KOPT-K1 (cell line): ENCODE results near the gene FLNC.

ENCODE experiments used
- H3K27ac ChIP-seq: fragments of 200-600 bp; sonication (generic); 2 replicates; pipeline ENCODE4 v1.5.1; 2016; ENCODE audit warnings: antibody characterized with exemption, mild to moderate bottlenecking, low read depth, low read length; ENCODE audit not compliant: poor library complexity, severe bottlenecking
- H3K36me3 ChIP-seq: fragments of 200-600 bp; sonication (generic); 2 replicates; pipeline ENCODE4 v1.5.1; 2017; ENCODE audit warnings: antibody characterized with exemption, mild to moderate bottlenecking, low read length, moderate library complexity; ENCODE audit not compliant: insufficient read depth
- H3K9me3 ChIP-seq: fragments of 200-600 bp; sonication (generic); 2 replicates; pipeline ENCODE4 v1.5.1; 2017; ENCODE audit warnings: antibody characterized with exemption, low read length, mild to moderate bottlenecking; ENCODE audit not compliant: insufficient read depth, poor library complexity, severe bottlenecking

The FLNC gene

GRCh38 chr7:128830231-128831177, at the start of gene FLNC:
FLNC (plus strand) TSS chr7:128830406; CDS start chr7:128830638, 232 bp downstream.
- Histone ChIP-seq H3K36me3 (no peaks in the 10 kb centered on the region), H3K27ac (peak within 1 kb of the TSS; percentile 49), H3K9me3 (no peaks in the 10 kb centered on the region)

- H3K9me3 ChIP-seq = peaks cover 15% of the 10 kb centered on the region
- no peak overlapping the region for H3K27ac ChIP-seq
- H3K36me3 ChIP-seq = no peaks in the 10 kb centered on the region
Observed at GRCh38 chr7:128781126-128781525, 49.1 kb upstream of the FLNC start.

- H3K36me3 ChIP-seq = no peaks in the 10 kb centered on the region
- H3K9me3 ChIP-seq = peaks cover 15% of the 10 kb centered on the region
- no peak overlapping the region for H3K27ac ChIP-seq
Observed at GRCh38 chr7:128781851-128782250, 48.4 kb upstream of the FLNC start.

GRCh38 chr7:128783143-128783861, 46.9 kb upstream of the FLNC start:
- Histone ChIP-seq H3K36me3 (no peaks in the 10 kb centered on the region), H3K9me3 (peaks cover 1% of the 10 kb centered on the region), H3K27ac (no peak overlapping the region)

- no peak overlapping the region for H3K27ac ChIP-seq
- no peaks in the 10 kb centered on the region for H3K36me3 ChIP-seq
- H3K9me3 ChIP-seq = no peaks in the 10 kb centered on the region
Observed at GRCh38 chr7:128785738-128786137, 44.5 kb upstream of the FLNC start.

GRCh38 chr7:128788446-128789412, 41.5 kb upstream of the FLNC start:
- Histone ChIP-seq H3K27ac (no peak overlapping the region), H3K36me3 (no peaks in the 10 kb centered on the region), H3K9me3 (no peaks in the 10 kb centered on the region)

- peak overlapping the region; percentile 51 for H3K27ac ChIP-seq
- H3K36me3 ChIP-seq = peaks cover 11% of the 10 kb centered on the region; the same call in 1 of the 2 replicates
- no peaks in the 10 kb centered on the region for H3K9me3 ChIP-seq
Observed at GRCh38 chr7:128790315-128791041, 39.7 kb upstream of the FLNC start.

- Histone ChIP-seq H3K36me3 (peaks cover 16% of the 10 kb centered on the region; the same call in 1 of the 2 replicates), H3K9me3 (no peaks in the 10 kb centered on the region), H3K27ac (peak within 1 kb of the TSS; percentile 51)
Observed at GRCh38 chr7:128791121-128791971, 38.9 kb upstream of the FLNC start, which contains the start of gene CCDC136. CCDC136 (plus strand) TSS chr7:128791968; CDS start chr7:128792412, 444 bp downstream.

GRCh38 chr7:128791972-128792327, 38.3 kb upstream of the FLNC start:
- H3K27ac ChIP-seq = peak overlapping the region; percentile 51

GRCh38 chr7:128792471-128793180, 37.6 kb upstream of the FLNC start:
- H3K27ac ChIP-seq = no peak overlapping the region
- H3K36me3 ChIP-seq = peaks cover 22% of the 10 kb centered on the region; the same call in 1 of the 2 replicates
- H3K9me3 ChIP-seq = no peaks in the 10 kb centered on the region

More at GRCh38 chr7:128791972-128792327, 38.3 kb upstream of the FLNC start:
- Histone ChIP-seq H3K9me3 (no peaks in the 10 kb centered on the region), H3K36me3 (peaks cover 17% of the 10 kb centered on the region; the same call in 1 of the 2 replicates)

GRCh38 chr7:128793181-128793547, 37.0 kb upstream of the FLNC start:
- no peaks in the 10 kb centered on the region for H3K9me3 ChIP-seq
- no peak overlapping the region for H3K27ac ChIP-seq
- peaks cover 22% of the 10 kb centered on the region; the same call in 1 of the 2 replicates for H3K36me3 ChIP-seq

- peaks cover 22% of the 10 kb centered on the region; the same call in 1 of the 2 replicates for H3K36me3 ChIP-seq
- H3K27ac ChIP-seq = no peak overlapping the region
- H3K9me3 ChIP-seq = no peaks in the 10 kb centered on the region
Observed at GRCh38 chr7:128794020-128794419, 36.2 kb upstream of the FLNC start.

- H3K36me3 ChIP-seq = peaks cover 22% of the 10 kb centered on the region; the same call in 1 of the 2 replicates
- H3K9me3 ChIP-seq = no peaks in the 10 kb centered on the region
Observed at GRCh38 chr7:128794436-128794835, 35.8 kb upstream of the FLNC start.

More at GRCh38 chr7:128794436-128794835, 35.8 kb upstream of the FLNC start:
- no peak overlapping the region for H3K27ac ChIP-seq
